ENCODE results near the gene COPB2. TPM values are rescaled to one million over a fixed set of nuclear protein-coding genes. Genes with fewer than 3 reads are reported as not detected.
A peak's percentile ranks its signal among the peaks of the same experiment; 100 is the strongest.

The COPB2 gene
- total and polyA plus RNA-seq, 8 donors, result 23.1 to 141 (median 56.0) TPM

DNA sequence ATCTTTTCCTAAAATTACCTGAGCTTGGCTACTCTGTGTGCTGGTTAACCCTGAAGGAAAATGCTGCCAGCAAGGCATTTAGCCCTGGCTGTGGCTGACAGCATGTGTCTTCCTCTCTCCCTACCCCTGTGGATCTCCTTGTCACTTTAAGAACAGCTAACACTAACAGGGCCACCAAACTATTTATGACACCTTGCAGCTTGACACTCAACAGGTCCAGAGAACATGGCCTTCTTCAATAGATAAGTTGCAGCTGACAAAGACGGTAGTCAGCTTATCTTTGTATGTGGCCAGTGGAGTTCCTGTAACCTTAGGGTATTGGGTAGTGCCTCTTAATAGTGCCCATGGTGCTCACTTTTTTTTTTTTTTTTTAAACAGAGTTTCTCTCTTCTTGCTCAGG, 32.0 kb upstream of the COPB2 start:
- TF ChIP-seq POLR2A (IDR thresholded peaks at IDR 0.05) (no peak), POLR2AphosphoS5 (IDR thresholded peaks at IDR 0.05) (no peak), EP300 (IDR thresholded peaks at IDR 0.05) (no peak)
- TF ChIP-seq, protein P1, sequence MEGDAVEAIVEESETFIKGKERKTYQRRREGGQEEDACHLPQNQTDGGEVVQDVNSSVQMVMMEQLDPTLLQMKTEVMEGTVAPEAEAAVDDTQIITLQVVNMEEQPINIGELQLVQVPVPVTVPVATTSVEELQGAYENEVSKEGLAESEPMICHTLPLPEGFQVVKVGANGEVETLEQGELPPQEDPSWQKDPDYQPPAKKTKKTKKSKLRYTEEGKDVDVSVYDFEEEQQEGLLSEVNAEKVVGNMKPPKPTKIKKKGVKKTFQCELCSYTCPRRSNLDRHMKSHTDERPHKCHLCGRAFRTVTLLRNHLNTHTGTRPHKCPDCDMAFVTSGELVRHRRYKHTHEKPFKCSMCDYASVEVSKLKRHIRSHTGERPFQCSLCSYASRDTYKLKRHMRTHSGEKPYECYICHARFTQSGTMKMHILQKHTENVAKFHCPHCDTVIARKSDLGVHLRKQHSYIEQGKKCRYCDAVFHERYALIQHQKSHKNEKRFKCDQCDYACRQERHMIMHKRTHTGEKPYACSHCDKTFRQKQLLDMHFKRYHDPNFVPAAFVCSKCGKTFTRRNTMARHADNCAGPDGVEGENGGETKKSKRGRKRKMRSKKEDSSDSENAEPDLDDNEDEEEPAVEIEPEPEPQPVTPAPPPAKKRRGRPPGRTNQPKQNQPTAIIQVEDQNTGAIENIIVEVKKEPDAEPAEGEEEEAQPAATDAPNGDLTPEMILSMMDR (IDR thresholded peaks at IDR 0.05), result no peak
- intact Hi-C loops (cut with DNase I; ENCODE audit: low total_unique reads), result loop anchor here (10.0 kb wide), 1 partner anchor 143 kb away; no protein-coding TSS in a partner anchor

DNA sequence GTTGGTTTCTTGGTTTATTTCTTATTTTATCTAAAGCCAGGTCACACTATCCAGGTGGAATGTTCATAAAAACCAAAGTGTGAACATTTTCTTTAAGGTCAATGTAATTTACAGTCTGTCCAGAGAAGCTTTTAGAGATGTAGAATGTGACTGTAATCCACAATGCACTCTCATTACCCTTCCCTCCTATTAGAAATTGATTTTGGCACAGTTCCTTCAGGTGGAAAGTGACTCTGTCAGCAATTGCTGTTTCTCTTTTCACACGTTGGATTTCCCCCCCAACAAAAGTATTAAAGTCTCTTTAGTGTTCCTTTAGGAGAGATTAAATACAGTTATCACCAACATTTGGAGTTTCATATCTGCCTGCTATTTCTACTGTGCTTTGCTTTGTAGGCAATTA, 31.6 kb upstream of the COPB2 start:
- TF ChIP-seq POLR2AphosphoS5 (IDR thresholded peaks at IDR 0.05) (no peak), POLR2A (IDR thresholded peaks at IDR 0.05) (no peak), EP300 (IDR thresholded peaks at IDR 0.05) (no peak)
- TF ChIP-seq, protein P1 (IDR thresholded peaks at IDR 0.05), result no peak
- Histone ChIP-seq H3K27me3 (no peaks in the 10 kb centered on the region), H3K36me3 (peaks cover 0 to 20% (median 19%) of the 10 kb centered on the region in 4 donors), H3K9me3 (peaks cover 0 to 16% (median 6%) of the 10 kb centered on the region in 4 donors), H3K27ac (no peak overlapping the region), H3K4me1 (no peaks in the 10 kb centered on the region), H3K4me3 (no peak overlapping the region)
- WGBS, 5 donors, result 11 to 33% (median 29%) methylated on average over 1 of the region's 1 CpG
- intact Hi-C loops (cut with DNase I; ENCODE audit: low total_unique reads), result loop anchor here (10.0 kb wide), 1 partner anchor 144 kb away; no protein-coding TSS in a partner anchor
- DNase-seq, result peak in 1 of 2 donors; percentile 9

More for the DNA sequence above, 32.0 kb upstream of the COPB2 start:
- Histone ChIP-seq H3K27ac (no peak overlapping the region), H3K4me3 (no peak overlapping the region), H3K27me3 (no peaks in the 10 kb centered on the region), H3K4me1 (no peaks in the 10 kb centered on the region), H3K36me3 (peaks cover 0 to 20% (median 19%) of the 10 kb centered on the region in 4 donors), H3K9me3 (peaks cover 0 to 12% (median 4%) of the 10 kb centered on the region in 4 donors)
- 30 to 61% (median 53%) methylated on average over 1 of the region's 1 CpG for WGBS, 5 donors
- DNase-seq, result no peak

DNA sequence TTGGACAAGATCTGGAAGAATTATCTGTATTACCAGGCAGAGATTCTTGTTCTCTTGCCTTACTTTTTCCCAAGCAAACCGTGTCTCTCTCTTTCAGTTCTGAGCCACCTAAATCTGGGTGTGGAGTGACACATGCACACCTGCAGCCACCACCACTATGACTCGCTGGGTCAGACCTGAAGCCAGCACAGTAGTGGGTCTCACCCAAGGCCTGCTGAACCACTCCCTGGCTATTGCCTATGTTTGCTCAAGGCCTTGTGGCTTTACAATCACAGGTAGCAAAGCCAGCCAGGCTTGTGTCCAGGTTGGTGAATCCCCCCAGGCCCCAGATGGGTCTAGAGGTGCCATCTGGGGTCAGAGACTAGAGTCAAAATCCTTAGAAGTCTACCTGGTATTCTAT, 28.7 kb upstream of the COPB2 start:
- no peak overlapping the region for H3K4me3 ChIP-seq
- no peak for DNase-seq
- WGBS, 5 donors, result 64 to 85% (median 79%) methylated on average over 2 of the region's 2 CpGs
- intact Hi-C loops (cut with DNase I; ENCODE audit: low total_unique reads), result no loop called here
- H3K27ac ChIP-seq, result no peak overlapping the region
- TF ChIP-seq, protein P1 (IDR thresholded peaks at IDR 0.05), result no peak
- TF ChIP-seq EP300 (IDR thresholded peaks at IDR 0.05) (no peak), POLR2AphosphoS5 (IDR thresholded peaks at IDR 0.05) (no peak), POLR2A (IDR thresholded peaks at IDR 0.05) (no peak)
- peaks cover 0 to 38% (median 26%) of the 10 kb centered on the region in 4 donors for H3K9me3 ChIP-seq
- peaks cover 0 to 2% (median 2%) of the 10 kb centered on the region in 4 donors for H3K36me3 ChIP-seq
- H3K4me1 ChIP-seq, result no peaks in the 10 kb centered on the region
- H3K27me3 ChIP-seq, result no peaks in the 10 kb centered on the region

DNA sequence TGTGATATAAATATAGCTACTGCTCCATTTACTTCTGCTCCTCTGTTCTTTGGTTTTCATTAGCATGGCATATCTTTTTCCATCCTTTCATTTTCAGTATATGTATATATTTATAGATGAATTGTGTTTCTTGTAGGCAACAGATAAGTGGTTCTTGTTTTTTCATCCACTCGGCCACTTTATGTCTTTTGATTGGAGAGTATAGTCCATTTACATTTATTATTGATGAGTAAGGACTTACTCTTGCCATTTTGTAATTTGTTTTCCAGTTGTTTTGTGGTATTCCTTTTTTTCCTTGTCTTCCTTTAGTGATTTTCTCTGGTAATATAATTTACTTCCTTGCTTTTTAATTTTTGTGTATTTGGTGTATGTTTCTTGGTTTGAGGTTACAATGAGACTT, 26.8 kb upstream of the COPB2 start:
- Histone ChIP-seq H3K9me3 (peaks cover 0 to 52% (median 39%) of the 10 kb centered on the region in 4 donors), H3K4me3 (no peak overlapping the region), H3K27ac (no peak overlapping the region), H3K4me1 (no peaks in the 10 kb centered on the region), H3K36me3 (no peaks in the 10 kb centered on the region), H3K27me3 (no peaks in the 10 kb centered on the region)
- WGBS, 5 donors, result 85 to 97% (median 90%) methylated on average over 1 of the region's 1 CpG
- intact Hi-C loops (cut with DNase I; ENCODE audit: low total_unique reads), result no loop called here
- DNase-seq, result no peak
- TF ChIP-seq POLR2A (IDR thresholded peaks at IDR 0.05), result no peak
- no peak for TF ChIP-seq POLR2AphosphoS5 (IDR thresholded peaks at IDR 0.05)
- no peak for TF ChIP-seq EP300 (IDR thresholded peaks at IDR 0.05)
- TF ChIP-seq, protein P1 (IDR thresholded peaks at IDR 0.05), result no peak
